Naive thymus-derived CD4-positive, alpha-beta T cell (primary cell): Measurements from ENCODE around the gene TPGS1. TPM values are rescaled to one million over a fixed set of nuclear protein-coding genes. Genes with fewer than 3 reads are reported as not detected.

ENCODE experiments used
- ATAC-seq: fragments of 150-1000 bp; cut with Tn5 transposase; 2 replicates; pipeline ENCODE4 v1.10.0; 2021; ENCODE audit warnings: mild to moderate bottlenecking, moderate library complexity
- CTCF ChIA-PET: fragments of 350-600 bp; sonication (Branson Sonifier 250); formaldehyde crosslinking; loops from one replicate; lab custom pipeline; 2021; ENCODE audit warnings: antibody characterized with exemption; lab: Charles Lee
- POLR2A ChIA-PET: fragments of 350-600 bp; sonication (Branson Sonifier 250); formaldehyde crosslinking; loops from one replicate; lab custom pipeline; 2021; ENCODE audit warnings: antibody characterized with exemption, inconsistent platforms; lab: Charles Lee
- DNase-seq, 9 donors: peaks; one replicate each; pipeline versions ENCODE4 v3.0.0 to v3.0.0-alpha.2; 2020 to 2022; ENCODE audit warnings: mixed read lengths in 1 of 9
- H3K27ac ChIP-seq: one replicate; pipeline ENCODE4 v1.7.0; 2013; ENCODE audit warnings: mild to moderate bottlenecking, low read depth, low read length, moderate library complexity
- H3K27me3 ChIP-seq, 2 donors: one replicate each; pipeline ENCODE4 v1.7.0; 2013; ENCODE audit warnings: low read length in 2 of 2, mild to moderate bottlenecking in 2 of 2, moderate library complexity in 2 of 2; ENCODE audit not compliant: control insufficient read depth in 2 of 2, insufficient read depth in 2 of 2
- H3K36me3 ChIP-seq, 3 experiments: 1 replicate in 2 of 3; 2 replicates in 1 of 3; pipeline ENCODE4 v1.7.0; 2013; ENCODE audit warnings: low read length in 3 of 3, mild to moderate bottlenecking in 3 of 3, moderate library complexity in 1 of 3; ENCODE audit not compliant: insufficient read depth in 3 of 3, control insufficient read depth in 2 of 3
- H3K4me1 ChIP-seq, 2 donors: one replicate each; pipeline ENCODE4 v1.7.0; 2013; ENCODE audit warnings: low read length in 2 of 2, mild to moderate bottlenecking in 2 of 2, moderate library complexity in 1 of 2; ENCODE audit not compliant: control insufficient read depth in 2 of 2, insufficient read depth in 2 of 2
- H3K4me3 ChIP-seq: 2 replicates; pipeline ENCODE4 v1.7.0; 2013; ENCODE audit warnings: mild to moderate bottlenecking, low read length
- H3K9me3 ChIP-seq, 3 experiments: 1 replicate in 2 of 3; 2 replicates in 1 of 3; pipeline ENCODE4 v1.7.0; 2013; ENCODE audit warnings: low read length in 3 of 3; ENCODE audit not compliant: control insufficient read depth in 2 of 3
- H3K27ac Mint-ChIP-seq, 9 donors: one replicate each; pipeline ENCODE4 v1.8.0; 2020 to 2022; ENCODE audit warnings: mixed read lengths in 9 of 9, mild to moderate bottlenecking in 8 of 9, moderate library complexity in 5 of 9, inconsistent platforms in 2 of 9
- H3K27me3 Mint-ChIP-seq, 5 donors: one replicate each; pipeline ENCODE4 v1.8.0; 2021 to 2022; ENCODE audit warnings: mixed read lengths in 5 of 5, mild to moderate bottlenecking in 1 of 5
- H3K36me3 Mint-ChIP-seq, 5 donors: one replicate each; pipeline ENCODE4 v1.8.0; 2020 to 2022; ENCODE audit warnings: mixed read lengths in 5 of 5, mild to moderate bottlenecking in 3 of 5, inconsistent platforms in 1 of 5
- H3K4me1 Mint-ChIP-seq, 7 donors: one replicate each; pipeline ENCODE4 v1.8.0; 2020 to 2022; ENCODE audit warnings: mixed read lengths in 7 of 7, mild to moderate bottlenecking in 3 of 7, inconsistent platforms in 1 of 7
- H3K4me3 Mint-ChIP-seq, 10 donors: one replicate each; pipeline ENCODE4 v1.8.0; 2020 to 2022; ENCODE audit warnings: mild to moderate bottlenecking in 10 of 10, mixed read lengths in 10 of 10, moderate library complexity in 6 of 10, inconsistent platforms in 2 of 10
- H3K9me3 Mint-ChIP-seq, 11 donors: one replicate each; pipeline ENCODE4 v1.8.0; 2020 to 2022; ENCODE audit warnings: mixed read lengths in 11 of 11, mild to moderate bottlenecking in 4 of 11, inconsistent platforms in 1 of 11, moderate library complexity in 1 of 11
- intact Hi-C, 2 donors: fragments of 100-400 bp; cut with micrococcal nuclease; formaldehyde crosslinking; loops; one replicate each; pipeline ENCODE4 v1.15.1; 2023
- polyA plus RNA-seq, 2 donors: library from polyadenylated mRNA; unstranded; fragments of 300-500 nt; fragmentation: Illumina TruSeq; gene quantifications; one replicate each; pipeline ENCODE4 v1.2.3, GENCODE V29; 2021
- total RNA-seq, 6 experiments: library from RNA in 5 of 6; stranded (reverse) in 5 of 6; gene quantifications; 1 replicate in 5 of 6; 2 replicates in 1 of 6; pipeline ENCODE4 v1.2.3 and lab custom pipeline; 2021 to 2026

The TPGS1 gene, protein sequence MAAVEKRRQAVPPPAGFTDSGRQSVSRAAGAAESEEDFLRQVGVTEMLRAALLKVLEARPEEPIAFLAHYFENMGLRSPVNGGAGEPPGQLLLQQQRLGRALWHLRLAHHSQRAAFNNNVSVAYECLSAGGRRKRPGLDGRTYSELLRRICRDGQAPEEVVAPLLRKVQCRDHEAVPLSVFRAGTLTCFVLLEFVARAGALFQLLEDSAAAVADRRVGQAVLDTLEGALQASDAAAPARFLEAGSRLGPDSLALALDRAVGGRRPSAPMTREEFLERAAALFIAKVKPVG
- total RNA-seq (10 to 100 TPM; 21.6 to 34.5 (median 22.7) TPM), polyA plus RNA-seq (10 to 100 TPM; 24.2 to 36.4 TPM), total RNA-seq (lab: John Stamatoyannopoulos, UW) (18.6 reads per million, percentile 49 among the genes with 10 or more reads in this experiment)

- H3K27me3 Mint-ChIP-seq = no peaks in the 10 kb centered on the region
- no peaks in the 10 kb centered on the region for H3K9me3 ChIP-seq
- DNase-seq = peak in 4 of 9 donors; percentile 65 to 95 (median 78)
- H3K4me1 Mint-ChIP-seq = peaks cover 21 to 56% (median 48%) of the 10 kb centered on the region in 7 donors
- intact Hi-C loops = loop anchor here (1.0 to 2.0 kb wide), 8 partner anchors 18 to 241 kb away; partner anchors contain the start of genes BSG (in 2 of the 2), MIER2 (in 2 of the 2), CDC34 (in 1 of the 2) and POLRMT (in 1 of the 2)
- POLR2A ChIA-PET = interaction anchor here (0.7 to 2.8 kb wide), 12 partner anchors 12 to 173 kb away, joined by 3 to 54 read pairs (median 6); partner anchors contain the start of genes CDC34, MADCAM1 and RNF126
- peaks cover 0 to 4% (median 0%) of the 10 kb centered on the region in 11 donors for H3K9me3 Mint-ChIP-seq
- CTCF ChIA-PET = interaction anchor here (1.0 to 2.2 kb wide), 6 partner anchors 12 to 123 kb away, joined by 3 to 14 read pairs (median 6); partner anchors contain the start of genes CDC34 and MADCAM1
- H3K4me3 ChIP-seq = peak within 1 kb of the TSS; percentile 100
- H3K4me1 ChIP-seq = peaks cover 38 to 48% of the 10 kb centered on the region in 2 donors
- peak within 1 kb of the TSS; percentile 87 for H3K27ac ChIP-seq
- peaks cover 0 to 12% (median 0%) of the 10 kb centered on the region in 5 donors for H3K36me3 Mint-ChIP-seq
- H3K4me3 Mint-ChIP-seq = peak within 1 kb of the TSS; percentile 89 to 100 (median 97)
- peak; percentile 63 for ATAC-seq
- H3K27ac Mint-ChIP-seq = peak within 1 kb of the TSS; percentile 96 to 100 (median 99)
- peaks cover 0 to 6% (median 0%) of the 10 kb centered on the region in 3 experiments for H3K36me3 ChIP-seq
- H3K27me3 ChIP-seq = no peaks in the 10 kb centered on the region
These were observed at the start of gene TPGS1 for GRCh38 chr19:507286-508203. TSS of gene TPGS1 (plus strand) at chr19:507497. CDS start at chr19:507507, 10 bp downstream.

GRCh38 chr19:457636-458035 is 49.7 kb upstream of the TPGS1 start:
- no peaks in the 10 kb centered on the region for H3K36me3 ChIP-seq
- intact Hi-C loops = no loop called here
- Mint-ChIP-seq H3K4me1 (peaks cover 0 to 9% (median 5%) of the 10 kb centered on the region in 7 donors), H3K36me3 (no peaks in the 10 kb centered on the region), H3K27me3 (peaks cover 4 to 17% (median 8%) of the 10 kb centered on the region in 5 donors), H3K27ac (no peak overlapping the region), H3K9me3 (peaks cover 0 to 1% (median 0%) of the 10 kb centered on the region in 11 donors), H3K4me3 (peak overlapping the region in 1 of 10 donors; percentile 35)
- no peaks in the 10 kb centered on the region for H3K4me1 ChIP-seq
- no peak overlapping the region for H3K27ac ChIP-seq
- no peak for ATAC-seq
- no peak overlapping the region for H3K4me3 ChIP-seq
- ChIA-PET CTCF (no interaction called here), POLR2A (no interaction called here)
- no peak for DNase-seq
- H3K27me3 ChIP-seq = peaks cover 0 to 6% of the 10 kb centered on the region in 2 donors
- H3K9me3 ChIP-seq = no peaks in the 10 kb centered on the region

- ATAC-seq (no peak), DNase-seq (no peak)
- intact Hi-C loops = no loop called here
- peaks cover 7 to 22% (median 11%) of the 10 kb centered on the region in 5 donors for H3K27me3 Mint-ChIP-seq
- H3K36me3 Mint-ChIP-seq = no peaks in the 10 kb centered on the region
- H3K27ac Mint-ChIP-seq = no peak overlapping the region
- CTCF ChIA-PET = no interaction called here
- POLR2A ChIA-PET = no interaction called here
- H3K4me1 Mint-ChIP-seq = peaks cover 0 to 9% (median 5%) of the 10 kb centered on the region in 7 donors
- Histone ChIP-seq H3K36me3 (no peaks in the 10 kb centered on the region), H3K27me3 (peaks cover 0 to 6% of the 10 kb centered on the region in 2 donors), H3K4me1 (no peaks in the 10 kb centered on the region), H3K27ac (no peak overlapping the region), H3K9me3 (no peaks in the 10 kb centered on the region), H3K4me3 (no peak overlapping the region)
- H3K9me3 Mint-ChIP-seq = peaks cover 0 to 1% (median 0%) of the 10 kb centered on the region in 11 donors
- H3K4me3 Mint-ChIP-seq = no peak overlapping the region
These were observed 48.9 kb upstream of the TPGS1 start for GRCh38 chr19:458091-459042.

DNA sequence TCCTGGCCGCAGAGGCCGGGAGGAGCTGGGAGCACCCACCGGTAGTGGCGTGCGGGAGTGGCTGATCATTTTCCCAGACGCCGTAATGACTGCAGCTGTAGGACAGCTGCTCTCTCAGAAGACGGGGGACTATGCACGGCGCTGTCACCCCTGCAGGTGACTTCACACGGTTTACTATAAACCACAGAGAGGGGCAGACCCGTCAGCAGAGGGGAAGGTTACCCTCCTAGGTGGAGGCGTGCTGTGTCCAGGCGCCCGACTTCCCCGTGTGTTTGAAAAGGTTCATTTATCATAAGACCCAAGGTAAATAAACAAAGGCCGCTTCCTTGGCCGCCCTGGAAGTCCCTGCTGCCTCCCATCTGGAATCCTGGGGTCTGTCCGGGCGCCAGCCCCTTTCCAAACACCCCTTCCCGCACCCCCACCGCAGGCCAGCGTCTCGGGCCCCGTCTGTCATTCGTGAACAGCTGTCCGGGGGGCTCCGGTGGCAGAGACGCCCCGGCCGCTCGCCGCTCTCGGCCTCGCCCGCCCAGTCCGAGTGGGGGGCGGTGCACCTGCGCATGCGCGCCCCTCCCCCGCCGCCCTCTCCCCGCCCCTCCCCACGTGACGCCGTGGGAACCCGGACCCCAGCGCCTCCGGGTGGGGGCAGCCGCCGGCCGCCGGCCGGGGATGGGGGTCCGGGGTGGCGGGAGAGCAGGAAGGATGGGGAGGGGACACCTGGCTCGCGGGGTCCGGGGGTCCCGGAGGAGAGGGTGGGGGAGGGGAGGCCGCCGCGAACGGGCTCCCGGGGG is 47.4 kb upstream of the TPGS1 start:
- H3K36me3 Mint-ChIP-seq = no peaks in the 10 kb centered on the region
- intact Hi-C loops = no loop called here
- H3K9me3 ChIP-seq = no peaks in the 10 kb centered on the region
- H3K9me3 Mint-ChIP-seq = peaks cover 0 to 4% (median 0%) of the 10 kb centered on the region in 11 donors
- peak in 4 of 9 donors; percentile 4 to 23 (median 18) for DNase-seq
- no peak overlapping the region for H3K27ac ChIP-seq
- H3K4me1 Mint-ChIP-seq = peaks cover 0 to 9% (median 5%) of the 10 kb centered on the region in 7 donors
- no peaks in the 10 kb centered on the region for H3K36me3 ChIP-seq
- peak overlapping the region in 2 of 9 donors; percentile 24 to 72 for H3K27ac Mint-ChIP-seq
- H3K4me3 Mint-ChIP-seq = peak overlapping the region in 9 of 10 donors; percentile 69 to 85 (median 79)
- ChIA-PET CTCF (no interaction called here), POLR2A (interaction anchor here (0.5 kb wide), 1 partner anchor 152 kb away, joined by 3 read pairs; no protein-coding TSS in a partner anchor)
- no peaks in the 10 kb centered on the region for H3K4me1 ChIP-seq
- H3K27me3 ChIP-seq = peaks cover 0 to 6% of the 10 kb centered on the region in 2 donors
- peaks cover 7 to 23% (median 14%) of the 10 kb centered on the region in 5 donors for H3K27me3 Mint-ChIP-seq
- no peak overlapping the region for H3K4me3 ChIP-seq
- no peak for ATAC-seq

- peaks cover 0 to 6% (median 0%) of the 10 kb centered on the region in 11 donors for H3K9me3 Mint-ChIP-seq
- no peaks in the 10 kb centered on the region for H3K36me3 ChIP-seq
- peaks cover 7 to 23% (median 14%) of the 10 kb centered on the region in 5 donors for H3K27me3 Mint-ChIP-seq
- no peaks in the 10 kb centered on the region for H3K4me1 ChIP-seq
- POLR2A ChIA-PET = interaction anchor here (0.5 kb wide), 1 partner anchor 29 kb away, joined by 4 read pairs; no protein-coding TSS in a partner anchor
- CTCF ChIA-PET = no interaction called here
- no peak within 1 kb of the TSS for H3K27ac ChIP-seq
- intact Hi-C loops = no loop called here
- no peaks in the 10 kb centered on the region for H3K36me3 Mint-ChIP-seq
- H3K4me3 Mint-ChIP-seq = peak within 1 kb of the TSS in 9 of 10 donors; percentile 69 to 87 (median 79)
- H3K27ac Mint-ChIP-seq = peak within 1 kb of the TSS in 3 of 9 donors; percentile 22 to 72 (median 48)
- peaks cover 0 to 9% (median 5%) of the 10 kb centered on the region in 7 donors for H3K4me1 Mint-ChIP-seq
- H3K9me3 ChIP-seq = no peaks in the 10 kb centered on the region
- H3K4me3 ChIP-seq = no peak within 1 kb of the TSS
- peaks cover 0 to 6% of the 10 kb centered on the region in 2 donors for H3K27me3 ChIP-seq
- DNase-seq (no peak), ATAC-seq (no peak)
These were observed 46.2 kb upstream of the TPGS1 start, which contains the start of gene SHC2 for GRCh38 chr19:460877-461720. TSS of gene SHC2 (minus strand) at chr19:461033. CDS start at chr19:460996, 37 bp downstream.
